HL-60 (cell line): ENCODE data around the gene BRINP3.

Experiments used
- DNase-seq, 2 experiments: peaks; one replicate each; pipeline ENCODE4 v3.0.0-alpha.2; 2010 to 2020; ENCODE audit warnings: low read depth in 1 of 2, low spot score in 1 of 2
- H3K27ac ChIP-seq: fragments of 250-450 bp; sonication (Bioruptor Pico); replicated peaks from 2 replicates; pipeline ENCODE4 v1.5.1; 2020; ENCODE audit warnings: mild to moderate bottlenecking, moderate library complexity
- H3K27me3 ChIP-seq: fragments of 250-450 bp; sonication (Bioruptor Pico); 2 replicates; pipeline ENCODE4 v1.5.1; 2021; ENCODE audit warnings: mild to moderate bottlenecking, moderate library complexity; ENCODE audit not compliant: insufficient read depth, poor library complexity, severe bottlenecking
- H3K4me3 ChIP-seq: replicated peaks from 2 replicates; pipeline ENCODE4 v1.5.1; 2011; ENCODE audit warnings: mild to moderate bottlenecking, control low read depth, low read length; ENCODE audit not compliant: insufficient read depth
- GABPA ChIP-seq: IDR thresholded peaks from 2 replicates; pipeline ENCODE4 v1.6.1; 2012; ENCODE audit warnings: low read depth
- POLR2AphosphoS5 ChIP-seq: IDR thresholded peaks from 2 replicates; pipeline ENCODE4 v1.6.1; 2012; ENCODE audit warnings: low read depth
- SPI1 ChIP-seq: IDR thresholded peaks from 2 replicates; pipeline ENCODE4 v1.6.1; 2012; ENCODE audit warnings: low read depth, mild to moderate bottlenecking, borderline replicate concordance
- TF ChIP-seq, protein P1 (sequence below): IDR thresholded peaks from one replicate; pipeline ENCODE4 v1.5.1; 2011; ENCODE audit warnings: low read length, control low read depth, inconsistent platforms; ENCODE audit not compliant: insufficient read depth
- TF ChIP-seq, protein P2 (sequence below): IDR thresholded peaks from 2 replicates; pipeline ENCODE4 v1.6.1; 2012; ENCODE audit warnings: low read depth; ENCODE audit not compliant: insufficient replicate concordance

The BRINP3 gene

DNA sequence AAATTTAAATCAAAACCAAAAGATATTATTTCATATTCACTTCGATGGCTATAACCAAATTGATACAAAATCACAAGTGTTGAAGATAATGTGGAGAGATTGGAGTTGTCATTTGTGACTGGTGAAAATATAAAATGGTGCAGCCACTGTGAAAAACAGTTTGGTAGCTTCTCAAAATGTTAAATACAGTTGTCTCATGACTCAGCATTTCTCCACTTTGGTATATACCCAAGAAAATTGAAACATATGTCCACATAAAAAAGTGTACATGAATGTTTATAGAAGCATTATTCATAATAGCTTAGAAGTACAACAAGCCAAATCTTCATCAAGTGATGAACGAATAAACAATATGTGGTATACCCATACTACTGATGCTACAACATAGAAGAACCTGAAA, 318.5 kb downstream of the BRINP3 start:
- TF ChIP-seq, protein P1, sequence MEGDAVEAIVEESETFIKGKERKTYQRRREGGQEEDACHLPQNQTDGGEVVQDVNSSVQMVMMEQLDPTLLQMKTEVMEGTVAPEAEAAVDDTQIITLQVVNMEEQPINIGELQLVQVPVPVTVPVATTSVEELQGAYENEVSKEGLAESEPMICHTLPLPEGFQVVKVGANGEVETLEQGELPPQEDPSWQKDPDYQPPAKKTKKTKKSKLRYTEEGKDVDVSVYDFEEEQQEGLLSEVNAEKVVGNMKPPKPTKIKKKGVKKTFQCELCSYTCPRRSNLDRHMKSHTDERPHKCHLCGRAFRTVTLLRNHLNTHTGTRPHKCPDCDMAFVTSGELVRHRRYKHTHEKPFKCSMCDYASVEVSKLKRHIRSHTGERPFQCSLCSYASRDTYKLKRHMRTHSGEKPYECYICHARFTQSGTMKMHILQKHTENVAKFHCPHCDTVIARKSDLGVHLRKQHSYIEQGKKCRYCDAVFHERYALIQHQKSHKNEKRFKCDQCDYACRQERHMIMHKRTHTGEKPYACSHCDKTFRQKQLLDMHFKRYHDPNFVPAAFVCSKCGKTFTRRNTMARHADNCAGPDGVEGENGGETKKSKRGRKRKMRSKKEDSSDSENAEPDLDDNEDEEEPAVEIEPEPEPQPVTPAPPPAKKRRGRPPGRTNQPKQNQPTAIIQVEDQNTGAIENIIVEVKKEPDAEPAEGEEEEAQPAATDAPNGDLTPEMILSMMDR = no peak
- TF ChIP-seq GABPA = no peak
- no peak for TF ChIP-seq SPI1
- TF ChIP-seq, protein P2, sequence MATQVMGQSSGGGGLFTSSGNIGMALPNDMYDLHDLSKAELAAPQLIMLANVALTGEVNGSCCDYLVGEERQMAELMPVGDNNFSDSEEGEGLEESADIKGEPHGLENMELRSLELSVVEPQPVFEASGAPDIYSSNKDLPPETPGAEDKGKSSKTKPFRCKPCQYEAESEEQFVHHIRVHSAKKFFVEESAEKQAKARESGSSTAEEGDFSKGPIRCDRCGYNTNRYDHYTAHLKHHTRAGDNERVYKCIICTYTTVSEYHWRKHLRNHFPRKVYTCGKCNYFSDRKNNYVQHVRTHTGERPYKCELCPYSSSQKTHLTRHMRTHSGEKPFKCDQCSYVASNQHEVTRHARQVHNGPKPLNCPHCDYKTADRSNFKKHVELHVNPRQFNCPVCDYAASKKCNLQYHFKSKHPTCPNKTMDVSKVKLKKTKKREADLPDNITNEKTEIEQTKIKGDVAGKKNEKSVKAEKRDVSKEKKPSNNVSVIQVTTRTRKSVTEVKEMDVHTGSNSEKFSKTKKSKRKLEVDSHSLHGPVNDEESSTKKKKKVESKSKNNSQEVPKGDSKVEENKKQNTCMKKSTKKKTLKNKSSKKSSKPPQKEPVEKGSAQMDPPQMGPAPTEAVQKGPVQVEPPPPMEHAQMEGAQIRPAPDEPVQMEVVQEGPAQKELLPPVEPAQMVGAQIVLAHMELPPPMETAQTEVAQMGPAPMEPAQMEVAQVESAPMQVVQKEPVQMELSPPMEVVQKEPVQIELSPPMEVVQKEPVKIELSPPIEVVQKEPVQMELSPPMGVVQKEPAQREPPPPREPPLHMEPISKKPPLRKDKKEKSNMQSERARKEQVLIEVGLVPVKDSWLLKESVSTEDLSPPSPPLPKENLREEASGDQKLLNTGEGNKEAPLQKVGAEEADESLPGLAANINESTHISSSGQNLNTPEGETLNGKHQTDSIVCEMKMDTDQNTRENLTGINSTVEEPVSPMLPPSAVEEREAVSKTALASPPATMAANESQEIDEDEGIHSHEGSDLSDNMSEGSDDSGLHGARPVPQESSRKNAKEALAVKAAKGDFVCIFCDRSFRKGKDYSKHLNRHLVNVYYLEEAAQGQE = no peak
- TF ChIP-seq POLR2AphosphoS5 = no peak
- Histone ChIP-seq H3K27me3 (no peaks in the 10 kb centered on the region), H3K27ac (no peak overlapping the region), H3K4me3 (no peak overlapping the region)
- DNase-seq = no peak

DNA sequence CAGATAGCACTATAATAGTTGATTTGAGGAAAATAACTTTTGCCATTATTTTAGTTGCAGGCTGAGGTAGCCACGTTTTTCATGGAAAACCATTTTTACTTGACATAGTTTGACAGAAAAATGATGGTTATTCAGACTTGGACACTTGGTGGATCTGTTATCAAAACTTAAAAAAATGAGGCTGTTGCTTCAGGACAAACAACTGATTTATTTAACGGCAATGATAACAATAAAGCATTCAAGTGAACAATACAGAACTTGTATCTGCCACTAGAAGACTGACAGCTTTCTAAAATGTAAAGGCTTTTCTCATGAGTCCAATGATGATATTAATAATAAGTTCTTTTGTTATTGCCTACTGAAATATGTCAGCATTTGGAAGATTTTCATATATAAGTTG, 322.9 kb downstream of the BRINP3 start:
- DNase-seq = no peak
- Histone ChIP-seq H3K27me3 (no peaks in the 10 kb centered on the region), H3K27ac (no peak overlapping the region), H3K4me3 (no peak overlapping the region)
- TF ChIP-seq SPI1 (no peak), GABPA (no peak), POLR2AphosphoS5 (no peak)
- TF ChIP-seq, protein P2 = no peak
- TF ChIP-seq, protein P1 = no peak

DNA sequence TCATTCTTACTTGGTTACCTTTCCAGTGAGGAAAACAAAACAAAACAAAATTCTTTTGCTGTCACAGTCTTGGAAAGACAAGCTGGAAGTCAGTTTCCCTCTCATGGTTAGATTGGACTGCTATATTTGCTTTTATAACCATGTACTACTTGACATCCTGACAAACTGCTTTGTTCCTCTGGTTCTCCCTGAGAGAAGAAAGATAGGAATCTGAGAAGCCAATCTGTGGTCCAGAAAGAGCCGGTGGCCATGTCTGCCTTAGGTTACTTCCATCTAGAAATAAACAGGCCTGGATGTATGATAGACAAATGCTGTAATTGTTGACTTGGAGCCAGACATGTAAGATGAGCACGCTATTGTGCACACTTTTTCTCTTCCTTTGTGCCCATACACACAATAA, 330.0 kb downstream of the BRINP3 start:
- DNase-seq = no peak
- Histone ChIP-seq H3K27ac (no peak overlapping the region), H3K27me3 (no peaks in the 10 kb centered on the region), H3K4me3 (no peak overlapping the region)
- TF ChIP-seq, protein P1 = no peak
- TF ChIP-seq SPI1 (no peak), GABPA (no peak), POLR2AphosphoS5 (no peak)
- TF ChIP-seq, protein P2 = no peak
